HTR-8/SVneo (cell line): ENCODE measurements around the gene AOAH.

Experiments
- DNase-seq: peaks from one replicate; pipeline ENCODE4 v3.0.0; 2011; ENCODE audit warnings: low spot score, mixed read lengths; ENCODE audit not compliant: insufficient read length
- FAIRE-seq: peaks from 2 replicates; lab custom pipeline; 2011; peaks lifted over from hg19 to GRCh38; lab: Jason Lieb, UNC

Gene AOAH

GRCh38 chr7:36571190-36571560 lies 153.1 kb downstream of the AOAH start:
- FAIRE-seq = no peak

GRCh38 chr7:36570528-36571189 lies 153.6 kb downstream of the AOAH start:
- FAIRE-seq (no peak), DNase-seq (no peak)

More at GRCh38 chr7:36571190-36571560, 153.1 kb downstream of the AOAH start:
- DNase-seq = no peak

DNA sequence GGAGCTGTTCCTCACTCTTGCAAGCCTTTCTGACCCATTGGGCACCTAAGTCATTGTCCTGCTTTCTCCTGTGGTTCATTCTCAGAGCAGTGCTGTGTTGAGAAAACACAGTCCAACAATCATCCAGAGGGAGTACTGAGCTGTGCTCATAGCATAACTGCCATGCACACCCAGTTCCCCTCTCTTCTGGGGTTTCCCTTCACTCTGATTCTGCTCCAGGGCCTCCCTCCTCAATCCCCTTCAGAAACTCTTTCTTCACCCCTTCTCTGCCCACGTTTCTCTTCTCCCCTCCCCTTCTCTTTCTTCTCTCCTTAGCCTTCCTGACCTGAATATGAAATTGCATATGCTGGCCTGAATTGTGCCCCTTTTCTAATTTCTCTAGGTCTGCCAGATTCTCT lies 155.8 kb downstream of the AOAH start:
- no peak for DNase-seq
- FAIRE-seq = no peak

GRCh38 chr7:36567699-36568451 lies 156.4 kb downstream of the AOAH start:
- FAIRE-seq (no peak), DNase-seq (no peak)

DNA sequence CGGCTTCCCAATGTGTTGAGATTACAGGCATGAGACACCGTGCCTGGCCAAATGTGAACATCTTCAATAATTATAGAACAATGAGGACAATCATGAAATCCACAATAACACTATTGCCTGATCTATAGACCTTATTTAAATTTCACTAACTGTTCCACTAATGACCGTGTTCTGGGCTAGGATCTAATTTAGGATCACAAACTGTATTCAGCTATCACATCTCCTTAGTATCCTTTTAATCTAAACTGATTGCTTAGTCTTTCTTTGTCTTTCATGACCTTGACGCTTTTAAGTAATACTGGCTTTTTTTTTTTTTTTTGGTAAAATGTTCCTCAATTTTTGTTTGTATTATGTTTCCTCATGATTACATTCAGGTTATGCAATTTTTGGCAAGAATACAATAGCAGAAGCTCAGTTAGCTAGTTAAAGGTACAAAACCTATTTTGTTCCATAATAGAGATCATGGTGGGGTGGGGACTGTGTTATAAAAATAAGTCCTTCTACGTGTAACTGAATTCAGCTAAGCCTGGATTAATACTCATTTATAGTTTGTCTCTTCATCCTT lies 158.4 kb downstream of the AOAH start:
- no peak for DNase-seq
- no peak for FAIRE-seq

- DNase-seq = no peak
- FAIRE-seq = no peak
Observed at GRCh38 chr7:36564489-36564888, 159.8 kb downstream of the AOAH start.

DNA sequence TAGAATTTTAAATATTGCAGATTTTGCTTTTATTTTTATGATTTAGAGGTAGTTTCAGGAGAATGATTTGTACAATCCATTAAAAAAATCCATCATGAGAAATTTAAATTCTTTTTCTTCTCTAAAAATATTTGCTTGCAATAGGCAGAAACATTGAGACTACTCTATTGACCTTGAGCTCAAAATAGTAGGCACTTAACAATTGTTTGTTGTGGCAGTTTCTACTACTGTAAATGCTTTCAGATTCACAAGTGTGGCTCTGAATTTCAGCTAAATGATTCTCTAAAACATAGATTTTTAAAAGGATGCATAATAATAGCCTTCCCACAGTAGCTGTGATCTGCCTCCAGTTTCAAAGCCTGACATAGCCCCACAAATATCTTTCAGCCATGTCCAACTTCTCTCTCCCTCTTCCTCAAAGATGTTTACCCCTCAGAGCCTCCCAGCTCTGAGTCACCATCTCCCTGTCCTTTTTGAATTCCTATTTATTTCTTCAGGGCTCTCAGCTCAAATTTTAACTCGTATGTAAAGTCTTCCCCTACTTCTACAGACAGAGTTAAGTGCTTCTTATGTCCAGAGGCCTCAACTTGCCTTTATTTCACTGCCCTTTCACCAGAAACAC lies 160.5 kb downstream of the AOAH start:
- FAIRE-seq (no peak), DNase-seq (no peak)

GRCh38 chr7:36562121-36562520 lies 162.2 kb downstream of the AOAH start:
- FAIRE-seq = no peak
- DNase-seq = no peak

- FAIRE-seq (no peak), DNase-seq (no peak)
Observed at GRCh38 chr7:36549029-36549428, 175.3 kb downstream of the AOAH start.

DNA sequence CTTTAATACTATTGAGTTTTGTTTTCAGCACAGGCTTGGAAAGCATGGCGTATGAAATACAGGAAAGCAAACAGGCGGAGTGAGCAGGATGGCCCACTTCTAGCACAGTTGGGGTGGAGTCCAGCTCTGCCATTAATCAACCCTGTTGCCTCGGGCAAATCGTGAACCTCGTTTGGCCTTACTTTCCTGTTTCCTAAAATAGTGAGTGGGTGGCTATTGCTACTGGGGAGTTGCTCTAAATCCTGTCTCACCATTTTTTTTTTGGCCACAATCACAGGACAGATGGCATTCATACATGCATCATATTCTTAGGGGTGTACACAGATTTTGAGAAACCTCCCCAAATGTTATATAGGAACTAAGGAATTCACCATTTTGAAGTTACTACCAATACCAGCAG lies 176.9 kb downstream of the AOAH start:
- no peak for FAIRE-seq

GRCh38 chr7:36546331-36546730 lies 178.0 kb downstream of the AOAH start:
- DNase-seq (no peak), FAIRE-seq (no peak)

More for the DNA sequence above, 176.9 kb downstream of the AOAH start:
- no peak for DNase-seq

DNA sequence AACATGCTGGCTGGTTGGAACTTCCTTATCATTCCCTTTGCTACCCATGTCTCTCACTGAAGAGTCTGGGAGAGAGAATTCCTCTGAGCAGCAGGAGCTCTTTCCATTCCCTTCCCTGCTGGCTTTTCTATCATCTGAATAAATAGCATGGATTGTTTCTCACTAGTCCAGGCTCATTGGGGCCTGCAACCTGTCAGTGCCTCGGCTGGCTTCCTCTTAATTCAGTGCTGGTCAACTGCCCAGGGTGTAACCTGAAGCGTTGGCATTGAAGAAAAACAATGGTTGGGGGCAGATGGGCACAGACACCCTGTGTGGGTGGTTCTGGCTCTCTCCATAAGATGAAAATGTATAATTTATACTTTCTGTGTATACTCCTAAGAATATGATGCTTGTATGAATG lies 179.0 kb downstream of the AOAH start:
- no peak for FAIRE-seq
- DNase-seq = no peak

DNA sequence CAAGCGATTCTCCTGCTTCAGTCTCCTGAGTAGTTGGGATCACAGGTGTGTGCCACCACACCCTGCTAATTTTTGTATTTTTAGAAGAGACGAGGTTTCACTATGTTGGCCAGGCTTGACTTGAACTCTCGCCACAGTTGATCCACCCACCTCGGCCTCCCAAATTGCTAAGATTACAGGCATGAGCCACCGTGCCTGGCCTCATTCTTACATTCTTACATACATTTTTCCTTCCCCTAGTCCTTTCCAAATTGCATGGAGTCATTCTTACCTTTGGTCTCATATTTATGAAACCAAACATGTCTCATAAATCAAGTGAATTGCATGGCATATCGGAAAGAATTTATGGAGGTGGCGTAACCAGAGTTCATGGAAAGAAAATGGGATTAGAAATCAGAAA lies 186.2 kb downstream of the AOAH start:
- FAIRE-seq (no peak), DNase-seq (no peak)

DNA sequence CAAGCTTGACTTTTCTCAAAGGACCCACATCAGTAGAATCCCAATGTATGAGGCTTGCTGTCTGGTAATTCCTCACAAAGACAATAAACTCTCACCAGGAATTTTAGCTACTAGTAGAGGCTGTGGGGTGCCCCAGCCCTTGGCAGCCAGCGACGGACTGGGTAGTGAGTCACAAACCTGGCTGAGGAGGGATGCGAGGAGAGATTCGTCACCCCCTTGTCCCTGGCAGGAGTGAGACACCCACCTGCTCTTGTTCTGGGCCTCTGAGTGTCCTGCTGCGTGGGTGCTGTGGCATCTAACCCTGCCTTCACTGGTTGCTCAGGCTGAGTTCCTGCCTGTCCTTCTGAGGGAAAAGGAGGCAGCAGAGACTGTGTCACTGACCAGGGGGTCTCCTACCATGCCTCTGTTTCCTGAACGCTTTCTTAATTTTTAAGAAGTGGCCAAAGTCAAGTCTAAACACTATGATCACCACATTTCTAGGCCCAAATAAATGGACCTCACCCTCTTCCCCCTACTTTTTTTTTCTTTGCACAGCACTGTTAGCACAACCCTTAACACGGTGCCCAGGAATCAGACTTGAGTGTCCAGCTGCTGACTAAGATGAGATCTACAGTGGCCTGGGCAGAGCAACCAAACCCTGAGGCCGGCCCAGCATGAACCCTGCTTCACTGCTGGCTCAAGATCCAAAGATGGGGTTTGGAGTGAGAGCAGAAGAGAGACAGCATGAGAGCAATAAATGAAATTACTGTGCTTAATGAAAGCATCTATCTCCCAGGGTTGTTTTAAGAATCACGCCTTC lies 188.2 kb downstream of the AOAH start:
- DNase-seq (no peak), FAIRE-seq (no peak)

DNA sequence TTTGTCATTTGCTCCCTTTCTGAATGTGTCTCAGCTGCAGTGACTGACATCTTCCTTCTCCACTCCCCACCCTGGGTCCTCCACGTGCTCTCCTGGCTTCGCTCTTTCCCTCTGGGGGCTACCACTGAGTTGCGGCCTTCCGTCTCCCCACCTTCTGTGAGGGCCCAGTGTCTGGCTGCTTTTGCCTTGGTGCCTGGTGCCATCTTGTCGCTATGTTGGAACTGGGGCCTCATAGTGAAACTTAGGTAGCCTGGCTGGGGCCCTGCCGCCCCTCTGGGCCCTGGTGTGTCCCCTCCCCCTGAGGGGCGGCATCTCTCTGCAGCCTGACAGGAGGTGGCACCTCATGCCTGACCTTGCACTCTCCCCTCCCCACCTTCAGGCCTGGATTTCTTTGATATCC lies 190.6 kb downstream of the AOAH start:
- no peak for DNase-seq
- FAIRE-seq = no peak

DNA sequence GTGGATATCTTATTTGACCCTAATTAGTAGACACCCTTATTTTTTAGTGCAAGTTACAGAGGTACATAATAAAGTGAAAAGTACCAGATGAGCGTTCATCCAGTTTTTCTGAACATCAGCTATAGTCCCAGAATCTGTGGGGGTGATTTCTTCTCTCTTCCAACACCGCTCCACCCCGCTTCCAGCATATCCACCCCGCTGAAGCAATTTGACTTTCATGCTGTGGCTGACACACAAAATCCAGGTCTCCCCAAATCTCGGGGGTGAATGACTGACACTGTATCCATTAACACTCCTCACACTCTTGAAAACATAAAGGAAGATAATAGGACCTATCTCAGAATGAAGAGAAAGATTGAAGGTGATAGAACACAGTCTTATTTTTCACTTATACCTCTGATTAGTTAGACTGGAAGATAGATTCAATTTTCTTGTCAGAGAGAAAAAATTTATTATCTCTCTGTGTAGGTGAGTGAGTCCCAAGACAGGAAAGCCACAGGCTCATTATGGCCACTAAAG lies 191.3 kb downstream of the AOAH start:
- FAIRE-seq (no peak), DNase-seq (no peak)

DNA sequence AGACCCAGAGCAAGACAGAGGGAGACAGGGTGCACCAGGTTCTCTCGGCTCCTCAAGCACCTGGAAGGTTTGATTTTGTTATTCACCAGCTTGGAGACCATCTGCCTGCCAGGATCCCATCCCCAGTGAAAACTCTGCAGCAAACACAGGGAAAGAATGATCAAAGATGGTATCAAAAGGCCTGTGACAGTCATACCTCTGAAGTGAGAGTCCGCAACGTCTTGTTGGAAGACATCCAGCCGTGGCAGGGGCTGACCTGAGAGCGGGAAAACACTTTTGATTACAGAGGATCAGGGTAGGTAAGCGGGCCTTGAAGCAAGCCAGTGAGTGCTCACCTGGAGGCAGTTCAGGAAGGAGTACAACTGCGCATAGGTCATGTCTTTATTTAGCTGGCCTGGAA lies 192.3 kb downstream of the AOAH start:
- no peak for DNase-seq
- FAIRE-seq = no peak

- DNase-seq = no peak
- no peak for FAIRE-seq
Observed at GRCh38 chr7:36530456-36530855, 193.8 kb downstream of the AOAH start.

- FAIRE-seq (no peak), DNase-seq (no peak)
Observed at GRCh38 chr7:36527549-36527913, 196.8 kb downstream of the AOAH start.

GRCh38 chr7:36526863-36527548 lies 197.3 kb downstream of the AOAH start:
- peak; percentile 85 for FAIRE-seq
- peak; percentile 73 for DNase-seq
